ENCODE measurements around the gene MLH3.
"Not testable (repeated sequence)": the region's sequence is repeated elsewhere in the genome, so short reads cannot be mapped to it uniquely, and the experiment has no call there.

Gene MLH3

DNA sequence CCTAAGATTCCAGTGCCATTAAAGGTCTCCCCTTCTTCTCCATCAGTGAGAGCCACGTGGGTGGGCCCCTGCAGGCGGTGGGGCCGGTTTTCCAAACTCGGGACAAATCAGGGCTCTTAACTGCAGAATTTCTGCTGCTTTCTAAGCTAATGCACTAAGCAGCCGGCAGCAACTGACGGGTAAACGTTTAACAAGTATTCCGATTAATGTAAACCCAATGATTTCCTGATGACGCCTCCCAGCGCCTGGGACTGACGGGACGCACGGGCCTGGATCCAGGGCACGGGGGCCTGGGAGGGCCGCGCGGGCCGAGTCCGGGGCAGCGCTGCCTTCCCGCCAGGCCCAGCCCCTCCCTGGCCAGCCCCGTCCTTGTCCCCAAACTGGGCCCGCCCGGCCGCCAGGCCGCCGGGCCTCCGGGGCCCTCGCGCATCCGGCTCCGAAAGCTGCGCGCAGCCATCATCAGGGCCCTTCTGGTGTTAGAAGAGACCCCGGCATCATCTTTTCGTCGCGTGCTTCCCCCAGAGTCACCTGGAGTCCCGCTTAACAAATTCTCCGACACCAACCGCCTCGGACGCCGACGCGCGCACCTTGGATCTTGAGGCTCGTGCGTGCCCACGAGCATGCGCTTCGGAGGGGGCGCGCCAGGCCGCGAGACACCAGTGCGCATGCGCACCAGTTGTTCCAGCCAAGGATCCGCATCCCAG, at the start of gene MLH3:
MLH3 (minus strand) TSS at position 616 of the 704 bp plus-strand sequence. CDS start 1,812 bp downstream, outside the sequence.
- peak; percentile 96 for DNase-seq

DNA sequence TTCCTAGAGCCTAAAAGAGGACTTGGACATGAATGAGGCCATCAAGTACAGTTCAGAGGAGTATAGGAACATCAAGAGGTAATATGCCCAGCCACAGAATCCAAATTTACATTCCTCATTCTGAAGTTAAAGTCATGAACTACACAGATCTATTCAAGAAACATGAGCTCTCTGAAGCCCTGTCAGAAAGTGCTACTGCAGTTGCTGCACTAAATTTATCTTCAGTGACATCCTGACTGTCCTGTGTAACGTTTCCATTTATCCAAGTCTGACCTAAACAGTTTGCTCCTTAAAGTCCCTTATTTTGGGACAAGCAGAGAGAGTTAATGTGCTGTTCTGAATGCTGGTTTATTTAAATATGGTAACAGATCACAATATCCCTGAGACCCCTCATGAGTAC, 47.4 kb upstream of the MLH3 start:
- DNase-seq, result no peak

DNA sequence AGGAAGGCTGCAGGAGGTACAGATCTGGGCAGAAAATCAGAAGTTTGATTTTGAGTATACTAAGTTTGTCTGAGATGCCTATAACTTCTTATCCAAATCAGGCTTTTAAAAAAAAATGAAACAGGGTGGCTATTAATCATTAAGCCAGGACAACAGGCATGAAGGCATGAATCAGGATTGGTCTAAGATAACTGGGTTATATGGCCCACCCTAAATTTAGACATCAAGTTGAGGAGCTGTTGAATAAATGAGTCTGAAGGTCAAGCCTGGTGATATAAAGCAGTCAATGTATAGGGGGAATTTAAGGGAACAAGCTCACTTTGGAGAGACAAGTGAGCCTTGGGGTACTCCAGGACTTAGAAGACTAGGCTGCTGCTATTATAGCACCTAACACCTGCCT, 46.9 kb upstream of the MLH3 start:
- DNase-seq, result no peak

DNA sequence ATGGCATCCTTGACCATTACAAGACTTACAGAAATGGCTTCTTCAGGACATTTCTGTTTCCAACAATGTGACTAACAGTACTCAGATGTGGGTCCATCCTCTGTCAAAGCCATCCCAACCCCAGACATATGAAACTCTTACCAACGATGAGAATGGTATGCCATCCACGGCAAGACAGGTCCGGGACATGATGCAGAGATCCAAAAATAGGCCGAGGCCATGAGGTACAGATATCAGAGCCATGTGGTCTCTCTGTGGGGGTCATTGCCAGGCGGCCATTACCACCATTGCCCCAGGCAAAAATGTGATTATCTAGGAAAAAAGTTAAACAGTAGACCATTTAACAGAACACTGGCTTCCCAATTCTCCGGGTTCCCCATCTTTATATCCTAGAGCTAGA, 45.7 kb upstream of the MLH3 start:
- DNase-seq, result no peak

DNA sequence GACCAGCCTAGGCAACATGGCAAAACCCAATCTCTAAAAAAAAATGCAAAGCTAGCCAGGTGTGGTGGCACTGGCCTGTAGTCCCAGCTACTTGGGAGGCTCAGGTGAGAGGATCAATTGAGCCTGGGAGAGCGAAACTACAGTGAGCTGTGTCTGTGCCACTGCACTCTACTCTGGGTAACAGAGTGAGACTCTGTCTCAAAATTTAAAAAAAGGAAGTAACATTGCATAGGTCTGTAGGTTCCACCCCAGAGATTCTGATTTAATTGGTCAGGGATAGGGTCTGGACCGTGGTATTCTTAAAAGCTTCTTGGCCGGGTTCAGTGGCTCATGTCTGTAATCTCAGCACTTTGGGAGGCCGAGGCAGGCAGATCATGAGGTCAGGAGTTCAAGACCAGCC, 44.4 kb upstream of the MLH3 start:
- DNase-seq, result no peak

DNA sequence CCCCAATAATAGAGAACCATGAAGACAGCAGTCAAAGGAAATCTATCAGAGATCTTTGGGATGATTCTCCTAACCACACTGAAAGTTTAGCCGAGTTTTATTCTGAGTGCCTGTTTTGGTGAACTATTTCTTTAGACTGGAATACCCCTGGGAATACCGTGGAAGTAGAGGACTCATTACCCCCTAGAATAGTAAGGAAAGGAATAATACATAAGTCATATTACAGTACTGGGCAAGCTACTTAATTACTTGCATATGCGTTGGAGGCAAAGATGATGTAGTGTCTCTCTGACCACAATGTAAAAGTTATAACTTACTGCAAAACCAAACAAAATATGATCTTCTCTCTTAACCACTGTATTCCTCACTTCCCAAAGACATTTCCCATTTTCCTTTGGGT, 43.6 kb upstream of the MLH3 start:
- no peak for DNase-seq

DNA sequence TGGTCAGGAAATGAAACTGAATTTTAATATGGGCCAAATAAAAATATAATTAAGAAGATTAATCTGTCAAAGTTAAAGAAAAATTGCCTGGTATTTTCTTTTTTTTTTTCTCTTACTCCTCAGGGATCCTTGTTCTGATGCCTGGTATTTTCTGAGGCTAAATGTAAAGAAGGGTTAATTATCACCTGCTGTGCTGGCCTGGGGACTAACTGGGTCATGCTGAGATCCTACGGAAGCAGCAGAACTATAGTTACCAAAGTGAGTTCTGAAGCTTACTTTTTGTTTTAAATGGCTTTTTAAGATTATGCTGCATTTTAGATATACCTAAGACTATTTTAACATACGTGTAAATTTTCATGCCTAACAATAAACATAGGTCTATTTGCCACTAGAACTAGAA, 41.4 kb upstream of the MLH3 start:
- DNase-seq, result no peak

DNA sequence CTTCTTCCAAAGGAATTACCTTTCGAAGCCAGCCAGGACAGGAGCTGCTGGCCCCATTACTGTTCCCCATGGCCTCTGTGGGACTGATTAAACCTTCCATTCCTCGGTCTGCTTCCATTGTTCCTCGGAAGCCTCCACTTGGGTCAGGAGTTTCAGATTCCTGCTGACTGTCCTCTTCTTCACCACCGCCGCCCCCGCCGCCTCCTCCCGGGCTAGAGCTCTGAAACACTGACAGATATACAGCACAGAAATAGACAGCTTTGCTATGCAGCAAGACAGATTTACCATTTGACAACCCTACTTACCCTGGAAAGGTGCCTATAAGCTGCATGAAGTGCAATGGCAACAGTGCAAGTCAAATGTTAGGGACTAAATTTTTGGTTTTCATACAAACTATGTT, 40.0 kb upstream of the MLH3 start:
- no peak for DNase-seq

DNA sequence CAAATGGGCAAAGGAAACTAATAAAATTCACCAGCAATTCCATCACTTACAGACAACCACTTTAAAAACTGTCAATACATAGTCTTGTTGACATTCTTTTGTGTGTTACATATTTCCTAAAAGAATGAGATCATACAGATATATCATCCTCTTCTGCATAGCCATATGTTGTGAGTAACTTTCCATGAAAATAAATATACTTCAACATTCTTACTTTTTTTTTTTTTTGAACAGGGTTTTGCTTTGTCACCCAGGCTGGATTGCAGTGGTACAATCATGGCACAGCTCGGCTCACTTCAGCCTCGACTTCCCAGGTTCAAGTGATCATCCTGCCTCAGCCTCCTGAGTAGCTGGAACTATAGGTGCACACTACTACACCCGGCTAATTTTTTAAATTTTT, 39.1 kb upstream of the MLH3 start:
- no peak for DNase-seq

DNA sequence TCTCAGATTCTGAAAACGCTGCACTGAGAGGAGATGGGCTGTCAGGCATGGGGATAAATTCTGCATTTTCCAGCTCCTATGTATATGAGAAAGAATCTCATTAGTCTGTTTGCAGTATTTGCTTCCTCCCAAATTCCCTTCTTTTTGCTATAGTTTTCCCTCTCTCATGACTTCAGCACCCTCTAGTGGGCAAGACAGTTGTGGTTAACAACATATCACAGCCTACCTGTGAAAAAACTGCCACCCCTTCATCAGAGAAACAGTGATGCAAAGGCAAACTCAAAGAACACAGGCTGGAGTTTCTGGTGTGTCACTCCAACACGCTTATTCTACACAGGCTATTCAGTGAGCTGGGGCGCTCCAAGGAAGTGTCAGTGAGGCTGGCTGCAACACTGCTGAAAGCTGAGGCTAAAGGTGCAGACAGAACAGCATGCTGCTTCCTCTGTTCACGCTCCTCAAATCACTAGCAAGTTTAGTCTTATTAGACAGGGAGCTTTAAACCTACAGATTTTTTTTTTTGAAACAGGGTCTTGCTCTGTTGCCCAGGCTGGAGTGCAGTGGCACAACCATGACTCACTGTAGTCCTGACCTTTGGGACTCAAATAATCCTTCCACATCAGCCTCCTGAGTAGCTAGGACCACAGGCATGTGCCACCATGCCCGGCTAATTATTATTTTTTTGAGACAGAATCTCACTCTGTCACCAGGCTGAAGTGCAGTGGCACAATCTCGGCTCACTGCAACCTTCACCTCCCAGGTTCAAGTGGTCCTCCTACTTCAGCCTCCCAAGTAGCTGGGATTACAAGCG, 37.5 kb upstream of the MLH3 start:
- DNase-seq, result peak; percentile 89

DNA sequence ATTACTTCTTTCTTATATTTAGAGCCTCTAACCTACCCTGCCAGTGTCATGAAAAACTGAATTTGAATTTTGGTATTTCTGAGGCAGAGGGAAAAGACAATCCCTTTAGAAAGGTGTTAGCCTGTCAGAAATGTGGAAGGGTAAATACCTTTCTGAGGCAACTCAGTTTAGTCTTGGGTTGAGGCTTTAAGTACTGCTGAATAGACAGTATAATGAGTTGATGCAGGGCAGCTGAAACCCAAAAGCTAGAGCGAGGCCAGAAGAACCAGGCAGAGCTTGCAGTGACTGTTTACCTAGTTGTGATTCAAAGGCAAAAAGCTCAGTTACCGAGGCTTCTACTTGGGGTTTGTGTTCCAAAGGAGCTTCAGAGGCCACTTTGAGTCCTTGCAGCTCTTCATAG, 36.9 kb upstream of the MLH3 start:
- no peak for DNase-seq

DNA sequence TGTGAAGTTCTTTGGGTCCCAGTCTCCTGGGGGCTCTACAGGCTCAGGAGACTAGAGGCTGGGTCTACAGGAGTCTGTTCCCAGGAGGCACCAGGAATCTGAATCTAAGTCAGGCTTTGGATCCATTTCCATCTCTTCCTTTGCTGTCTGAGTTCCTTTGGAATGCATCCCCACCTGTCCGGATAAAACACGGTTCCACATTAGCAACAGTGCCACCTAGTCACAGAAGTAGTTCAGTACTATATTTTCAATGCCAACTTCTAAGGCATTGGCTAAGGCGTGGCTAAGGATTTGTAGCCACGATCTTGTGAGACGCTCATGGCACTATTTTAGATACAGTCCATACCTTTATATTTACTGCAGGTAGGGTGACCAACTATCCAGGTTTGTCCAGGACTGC, 33.2 kb upstream of the MLH3 start:
- DNase-seq, result no peak

DNA sequence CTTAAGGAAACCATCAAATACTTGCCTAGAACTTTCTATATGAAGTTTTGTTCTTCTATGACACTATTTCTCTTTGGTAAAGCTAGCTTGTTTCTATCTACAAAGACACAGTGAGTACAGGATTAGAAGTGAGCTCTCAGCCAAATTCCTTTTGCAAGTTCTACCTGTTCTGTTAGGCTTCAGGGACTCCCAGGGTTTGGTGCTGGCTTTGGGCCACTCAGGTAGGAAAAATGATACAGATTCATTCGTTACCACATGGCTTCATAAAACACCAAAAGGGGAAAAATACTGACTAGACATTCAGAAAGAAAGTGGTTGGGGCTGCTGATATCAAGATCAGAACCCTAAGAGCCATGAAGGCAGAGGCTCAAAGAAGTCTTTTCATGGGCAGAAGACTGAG, 32.0 kb upstream of the MLH3 start:
- no peak for DNase-seq

DNA sequence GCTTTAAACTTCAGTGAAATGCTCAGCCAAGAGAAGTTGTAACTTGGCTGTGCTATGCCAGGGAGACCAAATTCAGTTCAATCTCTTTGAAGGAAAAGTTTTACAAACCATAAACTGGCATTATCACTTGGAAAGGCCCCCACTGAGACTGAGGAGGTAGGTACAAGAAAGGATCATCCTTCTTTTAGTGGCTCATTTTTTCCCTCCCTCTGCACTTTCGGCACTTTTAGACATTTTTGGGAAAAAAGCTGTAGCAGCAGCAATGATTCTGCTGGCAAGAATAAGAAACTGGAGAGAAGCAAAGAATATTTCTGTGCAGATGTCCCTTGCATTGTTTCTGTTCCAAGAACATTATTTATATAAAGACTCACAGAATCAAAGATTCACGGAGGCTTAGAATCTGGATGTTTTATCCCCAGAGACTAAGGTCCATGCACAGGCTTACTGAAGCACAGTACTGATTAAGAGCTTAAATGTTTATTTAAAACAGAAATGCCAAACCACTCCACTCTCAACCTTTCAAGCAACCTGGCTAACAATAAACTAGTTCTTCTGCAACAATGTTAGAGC, 30.5 kb upstream of the MLH3 start:
- DNase-seq, result peak; percentile 26

DNA sequence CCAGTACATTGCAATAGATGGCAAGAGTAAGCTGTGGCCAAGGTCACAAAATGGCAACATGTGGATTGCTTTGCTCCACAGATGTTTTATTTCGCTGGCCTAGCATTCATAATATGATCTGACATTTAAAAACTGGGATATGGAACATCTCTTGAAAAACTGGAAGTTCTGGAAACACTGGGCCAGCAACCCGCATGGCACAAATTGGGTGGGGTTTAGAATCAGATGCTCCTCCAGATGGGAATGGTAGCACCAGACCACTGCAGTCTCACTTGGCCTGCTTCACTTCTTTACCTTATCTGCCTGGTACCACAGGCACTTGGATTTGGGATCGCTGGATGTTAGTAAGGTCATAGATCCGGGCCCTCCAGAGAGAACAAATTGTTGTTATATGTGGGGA, 28.3 kb upstream of the MLH3 start:
- no peak for DNase-seq

DNA sequence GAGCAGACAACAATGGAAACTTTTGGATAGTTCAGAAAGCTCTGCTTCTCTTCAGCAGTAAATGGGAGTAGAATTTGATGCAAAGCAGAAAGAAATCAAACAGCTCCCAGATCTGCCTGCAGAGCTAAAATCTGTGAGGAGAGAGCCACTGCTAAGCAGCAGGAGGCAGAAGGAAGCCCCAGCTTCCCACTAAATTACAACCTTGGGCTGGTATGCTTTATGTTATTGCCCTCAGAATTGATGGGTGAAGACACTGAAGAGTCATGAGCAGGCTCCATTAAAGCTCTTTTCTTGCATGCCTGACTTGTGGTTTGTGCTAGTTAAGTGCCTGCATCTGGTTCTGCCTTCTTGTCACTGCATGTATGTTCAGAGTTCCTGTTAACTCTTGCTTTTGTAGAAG, 26.5 kb upstream of the MLH3 start:
- no peak for DNase-seq

DNA sequence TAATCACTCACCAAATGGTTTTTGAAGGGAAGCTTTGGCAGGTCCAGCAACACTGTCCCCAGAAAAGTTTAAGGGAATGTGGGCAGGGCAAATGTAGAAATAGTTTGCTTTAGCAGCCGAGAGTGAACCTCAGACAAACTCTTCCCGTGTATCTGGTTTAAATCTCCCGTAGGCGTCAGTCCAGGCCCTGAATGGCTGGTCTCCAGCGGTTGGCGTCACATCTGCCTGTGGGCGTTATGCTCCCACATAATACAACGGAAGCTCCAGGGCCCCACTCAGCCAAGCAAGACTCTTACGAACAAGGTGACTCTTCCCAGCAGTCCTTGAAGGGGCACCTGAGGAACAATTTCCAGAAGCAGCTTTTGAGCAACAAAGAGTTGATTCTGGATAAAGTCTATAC, 19.1 kb upstream of the MLH3 start:
- peak; percentile 58 for DNase-seq

DNA sequence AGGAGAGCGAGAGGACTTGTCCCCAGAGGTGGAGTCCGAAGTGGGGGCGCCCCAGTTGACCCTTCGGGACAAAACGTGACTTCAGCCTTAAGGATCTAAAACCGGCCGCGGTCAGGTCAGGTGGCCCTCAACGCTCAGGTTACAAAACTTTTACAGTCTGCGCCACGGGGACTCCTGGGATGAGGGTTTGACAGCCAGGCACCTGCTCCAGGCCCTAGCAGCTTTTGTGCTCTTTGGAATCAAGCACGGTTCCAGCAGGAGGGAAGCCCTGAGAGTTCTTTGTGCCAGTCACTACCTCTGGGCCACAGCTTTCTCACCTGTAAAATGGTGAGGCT, 18.5 kb upstream of the MLH3 start:
- DNase-seq, result no peak

DNA sequence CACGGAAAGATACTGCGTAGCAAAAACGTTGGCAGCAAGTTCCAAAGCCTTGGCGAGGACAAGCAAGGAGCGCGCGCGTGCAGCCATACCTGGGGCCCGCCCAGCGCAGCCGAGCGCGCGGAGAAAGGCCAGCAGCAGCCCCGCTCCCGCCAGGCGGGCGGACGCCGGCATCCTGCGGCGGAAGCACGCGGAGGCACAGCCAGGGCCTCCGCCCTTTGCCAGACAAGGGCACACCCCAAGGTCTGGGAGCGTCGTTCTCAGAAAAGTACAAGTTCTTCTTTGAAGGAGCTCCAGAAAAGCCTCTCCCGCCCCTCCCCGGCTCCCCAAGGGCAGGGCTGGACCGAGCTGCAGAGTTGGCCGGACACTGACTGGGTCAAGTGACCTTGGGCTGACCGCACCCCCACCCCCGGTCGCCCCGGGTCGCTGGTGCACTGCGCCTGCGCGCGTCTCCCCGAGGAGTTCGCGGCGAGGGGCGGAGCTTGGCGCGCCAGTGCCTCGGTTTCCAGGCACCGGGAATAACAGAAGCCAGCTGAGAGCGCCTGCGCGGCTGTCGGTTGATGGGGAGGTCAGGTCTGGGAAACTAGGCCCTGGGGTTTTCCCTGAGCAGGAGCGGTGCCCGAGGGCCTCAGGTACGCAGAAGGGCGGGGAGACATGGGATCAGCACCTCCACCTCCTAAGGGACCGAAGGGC, 18.0 kb upstream of the MLH3 start, which contains the start of gene ZC2HC1C:
ZC2HC1C (plus strand) TSS at position 521 of the 690 bp plus-strand sequence. CDS start 933 bp downstream, outside the sequence.
- peak; percentile 96 for DNase-seq

DNA sequence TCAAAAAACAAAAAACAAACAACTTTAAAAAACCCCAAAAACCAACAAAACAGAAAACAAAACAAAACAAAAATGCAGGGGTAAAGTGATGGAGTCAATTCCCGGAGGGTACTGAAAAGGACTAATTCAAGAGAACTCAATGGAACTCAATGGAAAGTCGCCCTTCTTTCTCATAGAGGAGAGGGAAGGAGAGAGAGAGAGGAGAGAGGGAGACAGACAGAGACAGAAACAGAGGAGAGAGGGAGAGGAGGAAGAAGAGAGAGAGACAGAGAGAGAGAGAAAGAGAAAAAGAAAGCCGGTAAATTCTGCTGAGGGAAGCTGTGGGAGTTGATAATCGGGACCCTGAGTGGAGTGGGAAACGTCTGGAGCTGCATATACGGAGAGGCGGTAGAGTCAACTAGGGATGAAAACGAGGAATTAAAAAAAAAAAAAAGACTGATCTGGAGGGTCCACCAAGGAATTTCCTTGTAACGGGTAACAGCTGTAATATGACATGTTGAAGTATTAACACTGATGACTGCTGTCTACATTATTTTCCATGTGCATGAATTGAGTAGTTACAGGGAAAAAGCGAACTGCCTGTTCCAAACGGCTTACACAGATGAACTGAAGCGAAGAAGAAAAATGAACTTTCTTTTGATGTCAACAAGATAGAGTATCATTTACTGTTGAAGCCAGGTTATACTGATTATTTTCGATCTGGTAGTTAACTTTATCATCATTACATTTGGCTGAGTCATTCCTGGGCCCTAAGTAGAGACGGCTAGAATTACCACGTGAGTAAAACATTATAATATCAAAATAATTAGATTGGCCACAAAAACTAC, 17.2 kb upstream of the MLH3 start:
- peak; percentile 77 for DNase-seq

DNA sequence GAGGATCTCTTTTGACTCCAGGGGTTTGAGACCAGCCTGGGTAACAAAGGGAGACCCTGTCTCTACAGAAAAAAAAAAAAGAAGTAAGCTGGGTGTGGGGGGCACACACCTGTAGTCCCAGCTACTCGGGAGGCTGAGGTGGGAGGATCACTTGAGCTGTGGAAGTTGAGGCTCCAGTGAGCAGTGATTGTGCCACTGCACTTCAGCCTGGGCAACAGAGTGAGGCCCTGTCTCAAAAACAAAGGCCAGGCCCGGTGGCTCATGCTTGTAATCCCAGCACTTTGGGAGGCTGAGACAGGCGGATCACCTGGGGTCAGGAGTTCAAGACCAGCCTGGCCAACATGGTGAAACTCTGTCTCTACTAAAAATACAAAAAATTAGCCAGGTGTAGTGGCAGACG, 16.5 kb upstream of the MLH3 start:
- DNase-seq, result not testable (repeated sequence)

DNA sequence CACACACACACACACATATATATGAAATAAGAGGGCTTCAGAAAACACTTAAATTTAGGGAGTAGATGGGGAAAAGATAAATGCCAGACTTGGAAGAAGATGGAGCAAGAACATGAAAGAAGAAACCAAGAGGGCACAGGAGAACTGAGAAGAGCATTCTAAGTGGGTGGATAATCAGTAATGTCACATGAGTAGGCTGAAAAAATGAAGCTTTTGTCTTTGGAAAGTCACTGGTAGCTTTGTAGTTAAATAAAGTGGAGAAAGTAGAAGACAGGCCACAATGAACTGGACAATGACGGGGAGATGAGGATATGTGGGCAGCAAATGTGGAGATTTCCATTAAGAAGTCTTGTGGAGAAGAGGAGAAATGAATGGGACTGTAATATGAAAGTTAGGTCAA, 15.9 kb upstream of the MLH3 start:
- DNase-seq, result no peak

DNA sequence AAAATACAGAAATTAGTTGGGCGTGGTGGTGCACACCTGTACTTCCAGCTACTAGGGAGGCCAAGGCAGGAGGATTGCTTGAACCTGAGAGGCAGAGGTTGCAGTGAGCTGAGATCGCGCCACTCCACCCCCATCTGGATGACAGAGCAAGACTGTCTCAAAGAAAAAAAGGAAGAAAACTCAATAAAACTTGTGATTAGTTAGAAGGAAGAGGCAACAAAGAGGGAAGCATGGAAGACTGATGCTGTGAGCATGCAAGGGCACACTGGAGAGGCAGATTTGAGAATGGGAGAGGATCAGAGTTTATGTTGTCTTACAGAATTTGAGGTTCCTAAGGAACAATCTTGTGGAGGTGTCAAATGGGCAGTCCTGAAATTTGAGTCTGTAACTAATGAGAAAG, 15.4 kb upstream of the MLH3 start:
- DNase-seq, result no peak

Measured in eye (tissue), 1 donor.